Chondrocyte (in vitro differentiated cells): ENCODE data around the gene WNT7A. TPM values are rescaled to one million over a fixed set of nuclear protein-coding genes. Genes with fewer than 3 reads are reported as not detected.
"Not testable (repeated sequence)": the region's sequence is repeated elsewhere in the genome, so short reads cannot be mapped to it uniquely, and the experiment has no call there.

ENCODE experiments used
- DNase-seq: peaks from one replicate; pipeline ENCODE4 v3.0.0; 2021; ENCODE audit warnings: mixed read lengths, low spot score
- H3K27ac Mint-ChIP-seq: one replicate; pipeline ENCODE4 v1.8.0; 2021; ENCODE audit warnings: mild to moderate bottlenecking, moderate library complexity, mixed read lengths; ENCODE audit not compliant: unreplicated experiment
- H3K27me3 Mint-ChIP-seq: 2 replicates; pipeline ENCODE4 v1.8.0; 2021; ENCODE audit warnings: low read depth, mixed read lengths
- H3K36me3 Mint-ChIP-seq: 2 replicates; pipeline ENCODE4 v1.8.0; 2021; ENCODE audit warnings: low read depth, mixed read lengths
- H3K4me1 Mint-ChIP-seq: 2 replicates; pipeline ENCODE4 v1.8.0; 2021; ENCODE audit warnings: low read depth, mild to moderate bottlenecking, mixed read lengths
- H3K4me3 Mint-ChIP-seq: one replicate; pipeline ENCODE4 v1.8.0; 2021; ENCODE audit warnings: mild to moderate bottlenecking, moderate library complexity, mixed read lengths; ENCODE audit not compliant: unreplicated experiment
- H3K9me3 Mint-ChIP-seq: 2 replicates; pipeline ENCODE4 v1.8.0; 2021; ENCODE audit warnings: low read depth, mixed read lengths
- CTCF ChIP-seq: fragments of 200-600 bp; sonication (generic); IDR thresholded peaks from 2 replicates; pipeline ENCODE4 v1.5.0; 2021; ENCODE audit warnings: antibody characterized with exemption, mild to moderate bottlenecking, moderate library complexity
- total RNA-seq: library from RNA; stranded (reverse); gene quantifications from 3 replicates; pipeline ENCODE4 v1.2.1, GENCODE V29; 2021

WNT7A gene
- total RNA-seq, 1 donor from 2014 or later: not detected

GRCh38 chr3:13863382-13863952 lies 16.4 kb downstream of the WNT7A start:
- Mint-ChIP-seq H3K4me3 (no peak overlapping the region), H3K27me3 (peaks cover 58% of the 10 kb centered on the region), H3K4me1 (no peaks in the 10 kb centered on the region), H3K36me3 (no peaks in the 10 kb centered on the region), H3K27ac (no peak overlapping the region), H3K9me3 (no peaks in the 10 kb centered on the region)
- DNase-seq: no peak
- TF ChIP-seq CTCF: no peak

GRCh38 chr3:13861461-13861860 lies 18.4 kb downstream of the WNT7A start:
- no peak for TF ChIP-seq CTCF
- Mint-ChIP-seq H3K4me3 (no peak overlapping the region), H3K4me1 (no peaks in the 10 kb centered on the region), H3K27me3 (peaks cover 53% of the 10 kb centered on the region), H3K9me3 (no peaks in the 10 kb centered on the region), H3K27ac (no peak overlapping the region), H3K36me3 (no peaks in the 10 kb centered on the region)
- peak; percentile 50 for DNase-seq

- no peak for TF ChIP-seq CTCF
- no peaks in the 10 kb centered on the region for H3K36me3 Mint-ChIP-seq
- no peak overlapping the region for H3K4me3 Mint-ChIP-seq
- H3K27ac Mint-ChIP-seq: no peak overlapping the region
- H3K9me3 Mint-ChIP-seq: no peaks in the 10 kb centered on the region
- DNase-seq: no peak
- H3K27me3 Mint-ChIP-seq: peaks cover 44% of the 10 kb centered on the region
- H3K4me1 Mint-ChIP-seq: no peaks in the 10 kb centered on the region
Measured at GRCh38 chr3:13860001-13860400, 19.9 kb downstream of the WNT7A start.

GRCh38 chr3:13858768-13859520 lies 20.9 kb downstream of the WNT7A start:
- DNase-seq: no peak
- H3K9me3 Mint-ChIP-seq: no peaks in the 10 kb centered on the region
- H3K27me3 Mint-ChIP-seq: peaks cover 35% of the 10 kb centered on the region
- no peak for TF ChIP-seq CTCF
- H3K27ac Mint-ChIP-seq: no peak overlapping the region
- H3K36me3 Mint-ChIP-seq: no peaks in the 10 kb centered on the region
- no peak overlapping the region for H3K4me3 Mint-ChIP-seq
- H3K4me1 Mint-ChIP-seq: no peaks in the 10 kb centered on the region

GRCh38 chr3:13857702-13858380 lies 22.0 kb downstream of the WNT7A start:
- Mint-ChIP-seq H3K27me3 (peaks cover 27% of the 10 kb centered on the region), H3K36me3 (no peaks in the 10 kb centered on the region), H3K27ac (no peak overlapping the region), H3K4me3 (no peak overlapping the region), H3K9me3 (no peaks in the 10 kb centered on the region), H3K4me1 (no peaks in the 10 kb centered on the region)
- no peak for TF ChIP-seq CTCF
- DNase-seq: peak; percentile 71

GRCh38 chr3:13856628-13857027 lies 23.2 kb downstream of the WNT7A start:
- not testable (repeated sequence) for H3K4me3 Mint-ChIP-seq, H3K4me1 Mint-ChIP-seq, H3K9me3 Mint-ChIP-seq, H3K36me3 Mint-ChIP-seq, DNase-seq, H3K27ac Mint-ChIP-seq
- peaks cover 21% of the 10 kb centered on the region for H3K27me3 Mint-ChIP-seq
